Fibroblast of mammary gland (primary cell): ENCODE results near the gene GPR153.

Experiments used
- DNase-seq: peaks from one replicate; pipeline ENCODE4 v3.0.0-alpha.2; 2010; ENCODE audit warnings: low read depth
- H3K4me3 ChIP-seq: 2 replicates; pipeline ENCODE4 v1.5.1; 2011; ENCODE audit warnings: low read depth, mild to moderate bottlenecking, low read length, moderate library complexity; ENCODE audit not compliant: control insufficient read depth
- CTCF ChIP-seq: conservative IDR thresholded peaks from 2 replicates; pipeline ENCODE4 v1.5.1; 2011; ENCODE audit warnings: low read depth, low read length, inconsistent platforms; ENCODE audit not compliant: control insufficient read depth, insufficient read depth

GPR153 gene

GRCh38 chr1:6251233-6251632, 9.7 kb downstream of the GPR153 start:
- no peak for TF ChIP-seq CTCF

GRCh38 chr1:6249739-6250689, 10.9 kb downstream of the GPR153 start:
- no peak overlapping the region for H3K4me3 ChIP-seq
- no peak for TF ChIP-seq CTCF
- DNase-seq, result no peak

More at GRCh38 chr1:6251233-6251632, 9.7 kb downstream of the GPR153 start:
- no peak for DNase-seq
- H3K4me3 ChIP-seq, result no peak overlapping the region

- no peak for TF ChIP-seq CTCF
- DNase-seq, result peak; percentile 26
These were observed 11.8 kb downstream of the GPR153 start for GRCh38 chr1:6248932-6249738.

GRCh38 chr1:6248161-6248776, 12.6 kb downstream of the GPR153 start:
- no peak for TF ChIP-seq CTCF
- H3K4me3 ChIP-seq, result no peak overlapping the region
- no peak for DNase-seq

More at GRCh38 chr1:6248932-6249738, 11.8 kb downstream of the GPR153 start:
- no peak overlapping the region for H3K4me3 ChIP-seq

GRCh38 chr1:6247651-6248050, 13.2 kb downstream of the GPR153 start:
- no peak for DNase-seq
- no peak for TF ChIP-seq CTCF
- no peak overlapping the region for H3K4me3 ChIP-seq

GRCh38 chr1:6246497-6247467, 14.1 kb downstream of the GPR153 start:
- H3K4me3 ChIP-seq, result no peak overlapping the region
- DNase-seq, result peak; percentile 68
- peak; percentile 79 for TF ChIP-seq CTCF
